BE2C (cell line): ENCODE measurements around the gene TMEM86B.

Experiments used
- DNase-seq: peaks from one replicate; pipeline ENCODE4 v3.0.0-alpha.2; 2020
- H3K27me3 ChIP-seq: fragments of 250-450 bp; sonication (Bioruptor Pico); 2 replicates; pipeline ENCODE4 v1.5.1; 2020; ENCODE audit warnings: mild to moderate bottlenecking
- H3K36me3 ChIP-seq: fragments of 250-450 bp; sonication (Bioruptor Pico); 2 replicates; pipeline ENCODE4 v1.5.1; 2020; ENCODE audit warnings: mild to moderate bottlenecking
- H3K4me1 ChIP-seq: fragments of 250-450 bp; sonication (Bioruptor Pico); 2 replicates; pipeline ENCODE4 v1.5.1; 2020
- H3K4me3 ChIP-seq: 2 replicates; pipeline ENCODE4 v1.5.1; 2011; ENCODE audit warnings: low read depth, low read length
- H3K9me3 ChIP-seq: fragments of 250-450 bp; sonication (Bioruptor Pico); 2 replicates; pipeline ENCODE4 v1.5.1; 2020
- CTCF ChIP-seq: IDR thresholded peaks from 2 replicates; pipeline ENCODE4 v1.5.1; 2012; ENCODE audit warnings: mild to moderate bottlenecking, low read depth, low read length

Gene TMEM86B

GRCh38 chr19:55229789-55230182 is 1.2 kb upstream of the TMEM86B start:
- Histone ChIP-seq H3K4me3 (no peak overlapping the region), H3K4me1 (peaks cover 27% of the 10 kb centered on the region), H3K36me3 (peaks cover 60% of the 10 kb centered on the region), H3K27me3 (no peaks in the 10 kb centered on the region), H3K9me3 (no peaks in the 10 kb centered on the region)
- TF ChIP-seq CTCF = no peak
- DNase-seq = no peak

GRCh38 chr19:55229145-55229788 is 704 bp upstream of the TMEM86B start:
- TF ChIP-seq CTCF = no peak
- no peaks in the 10 kb centered on the region for H3K27me3 ChIP-seq
- DNase-seq = no peak
- H3K4me1 ChIP-seq = peaks cover 27% of the 10 kb centered on the region
- peaks cover 56% of the 10 kb centered on the region for H3K36me3 ChIP-seq
- H3K4me3 ChIP-seq = no peak overlapping the region
- no peaks in the 10 kb centered on the region for H3K9me3 ChIP-seq

- TF ChIP-seq CTCF = no peak
- H3K4me1 ChIP-seq = peaks cover 24% of the 10 kb centered on the region
- no peaks in the 10 kb centered on the region for H3K9me3 ChIP-seq
- H3K36me3 ChIP-seq = peaks cover 51% of the 10 kb centered on the region
- DNase-seq = peak; percentile 73
- H3K4me3 ChIP-seq = no peak overlapping the region
- H3K27me3 ChIP-seq = no peaks in the 10 kb centered on the region
Observed at GRCh38 chr19:55228015-55228391, 560 bp downstream of the TMEM86B start.

GRCh38 chr19:55227241-55228014 is 1.1 kb downstream of the TMEM86B start:
- Histone ChIP-seq H3K36me3 (peaks cover 48% of the 10 kb centered on the region), H3K27me3 (no peaks in the 10 kb centered on the region), H3K4me1 (peaks cover 18% of the 10 kb centered on the region), H3K9me3 (no peaks in the 10 kb centered on the region), H3K4me3 (no peak overlapping the region)
- no peak for DNase-seq
- TF ChIP-seq CTCF = no peak

- Histone ChIP-seq H3K4me1 (peaks cover 14% of the 10 kb centered on the region), H3K27me3 (no peaks in the 10 kb centered on the region), H3K36me3 (peaks cover 44% of the 10 kb centered on the region), H3K4me3 (no peak overlapping the region), H3K9me3 (no peaks in the 10 kb centered on the region)
- no peak for TF ChIP-seq CTCF
- no peak for DNase-seq
Observed at GRCh38 chr19:55226788-55227187, 1.8 kb downstream of the TMEM86B start.

- H3K9me3 ChIP-seq = no peaks in the 10 kb centered on the region
- peaks cover 39% of the 10 kb centered on the region for H3K36me3 ChIP-seq
- peaks cover 13% of the 10 kb centered on the region for H3K4me1 ChIP-seq
- H3K4me3 ChIP-seq = no peak overlapping the region
- no peak for DNase-seq
- TF ChIP-seq CTCF = no peak
- H3K27me3 ChIP-seq = no peaks in the 10 kb centered on the region
Observed at GRCh38 chr19:55226273-55226672, 2.3 kb downstream of the TMEM86B start.
